Transverse colon (tissue), 3 donors: ENCODE measurements around the gene GNA12.

Source experiments
- CTCF ChIP-seq, 5 experiments: fragments of 200-600 bp in 3 of 5; fragments of 450-650 bp in 2 of 5; sonication (generic) in 3 of 5; IDR thresholded peaks; 1 replicate in 2 of 5; 2 replicates in 3 of 5; pipeline ENCODE4 v1.5.1; 2016 to 2017; ENCODE audit warnings: antibody characterized with exemption in 5 of 5, inconsistent platforms in 3 of 5, mild to moderate bottlenecking in 2 of 5, moderate library complexity in 1 of 5
- POLR2A ChIP-seq: fragments of 450-650 bp; IDR thresholded peaks from one replicate; pipeline ENCODE4 v1.6.1; 2016; ENCODE audit warnings: antibody characterized with exemption, mild to moderate bottlenecking, moderate library complexity

DNA sequence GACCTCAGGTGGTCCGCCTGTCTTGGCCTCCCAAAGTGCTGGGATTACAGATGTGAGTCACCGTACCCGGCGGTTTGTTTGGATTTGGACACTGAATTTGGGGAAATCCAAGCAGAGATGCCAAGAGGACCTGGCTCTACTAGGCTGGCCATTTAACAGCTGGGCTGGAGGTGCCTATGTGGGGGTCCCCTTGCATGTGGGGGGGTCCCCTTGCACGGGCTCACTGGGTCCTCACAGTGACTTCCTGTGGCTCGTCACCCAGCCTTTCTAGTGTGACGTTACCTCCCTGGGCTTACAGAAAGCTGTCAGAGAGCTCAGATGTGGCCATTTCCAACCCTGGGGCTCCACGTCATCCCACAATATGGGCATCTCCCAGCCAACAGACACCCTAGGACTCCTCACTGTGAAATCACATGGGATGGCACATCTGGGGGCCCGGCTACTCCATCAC is 49.3 kb upstream of the GNA12 start:
- TF ChIP-seq CTCF (IDR thresholded peaks at IDR 0.05) (no peak), POLR2A (no peak)
